ENCODE measurements around the gene CHCHD6.

Gene CHCHD6

GRCh38 chr3:126894475-126894874, 190.4 kb downstream of the CHCHD6 start:
- no peak for DNase-seq

GRCh38 chr3:126895178-126896066, 191.4 kb downstream of the CHCHD6 start:
- peak in 11 of 56 donors; percentile 2 to 54 (median 12) for DNase-seq

GRCh38 chr3:126896067-126896441, 192.0 kb downstream of the CHCHD6 start:
- DNase-seq, result no peak

- DNase-seq, result no peak
Measured at GRCh38 chr3:126896968-126897367, 192.9 kb downstream of the CHCHD6 start.

- DNase-seq, result no peak
Measured at GRCh38 chr3:126897943-126898342, 193.9 kb downstream of the CHCHD6 start.

GRCh38 chr3:126900859-126901540, 197.0 kb downstream of the CHCHD6 start:
- no peak for DNase-seq

GRCh38 chr3:126901631-126902030, 197.6 kb downstream of the CHCHD6 start:
- DNase-seq, result no peak

- DNase-seq, result no peak
Measured at GRCh38 chr3:126903521-126903920, 199.5 kb downstream of the CHCHD6 start.

GRCh38 chr3:126907557-126907956, 203.5 kb downstream of the CHCHD6 start:
- DNase-seq, result no peak

- no peak for DNase-seq
Measured at GRCh38 chr3:126908752-126909275, 204.8 kb downstream of the CHCHD6 start.

GRCh38 chr3:126910231-126910630, 206.2 kb downstream of the CHCHD6 start:
- DNase-seq, result no peak

- DNase-seq, result peak in 10 of 56 donors; percentile 5 to 26 (median 11)
Measured at GRCh38 chr3:126911162-126912026, 207.4 kb downstream of the CHCHD6 start.

- no peak for DNase-seq
Measured at GRCh38 chr3:126912027-126912422, 208.0 kb downstream of the CHCHD6 start.

- DNase-seq, result no peak
Measured at GRCh38 chr3:126912491-126913195, 208.6 kb downstream of the CHCHD6 start.

- no peak for DNase-seq
Measured at GRCh38 chr3:126913524-126913923, 209.5 kb downstream of the CHCHD6 start.

GRCh38 chr3:126914226-126914625, 210.2 kb downstream of the CHCHD6 start:
- no peak for DNase-seq

- DNase-seq, result no peak
Measured at GRCh38 chr3:126915015-126915414, 211.0 kb downstream of the CHCHD6 start.

- no peak for DNase-seq
Measured at GRCh38 chr3:126916546-126916945, 212.5 kb downstream of the CHCHD6 start.

- no peak for DNase-seq
Measured at GRCh38 chr3:126917232-126917804, 213.3 kb downstream of the CHCHD6 start.

- DNase-seq, result no peak
Measured at GRCh38 chr3:126918355-126918821, 214.3 kb downstream of the CHCHD6 start.

Data from nucleus accumbens (tissue), 56 donors.